Esophagus (tissue), 2 donors: ENCODE results near the gene ACKR3. TPM values are rescaled to one million over a fixed set of nuclear protein-coding genes. Genes with fewer than 3 reads are reported as not detected.

Source experiments
- H3K27ac ChIP-seq, 2 donors: one replicate each; pipeline ENCODE4 v1.5.1; 2013; ENCODE audit warnings: low read depth in 2 of 2, mild to moderate bottlenecking in 2 of 2, inconsistent platforms in 1 of 2, low read length in 1 of 2, moderate library complexity in 1 of 2
- H3K27me3 ChIP-seq, 2 donors: one replicate each; pipeline ENCODE4 v1.6.1; 2013; ENCODE audit warnings: low read length in 2 of 2, control low read depth in 1 of 2, mild to moderate bottlenecking in 1 of 2; ENCODE audit not compliant: insufficient read depth in 2 of 2, control insufficient read depth in 1 of 2
- H3K36me3 ChIP-seq, 2 donors: one replicate each; pipeline ENCODE4 v1.6.1; 2013; ENCODE audit warnings: low read length in 1 of 2; ENCODE audit not compliant: control insufficient read depth in 2 of 2, insufficient read depth in 2 of 2
- H3K4me1 ChIP-seq, 2 donors: one replicate each; pipeline ENCODE4 v1.6.1; 2013; ENCODE audit warnings: low read length in 1 of 2; ENCODE audit not compliant: control insufficient read depth in 2 of 2, insufficient read depth in 2 of 2
- H3K4me3 ChIP-seq, 2 donors: one replicate each; pipeline ENCODE4 v1.5.1; 2013; ENCODE audit warnings: low read length in 2 of 2, mild to moderate bottlenecking in 2 of 2, low read depth in 1 of 2, moderate library complexity in 1 of 2
- H3K9me3 ChIP-seq, 2 donors: one replicate each; pipeline ENCODE4 v1.6.1; 2013; ENCODE audit warnings: mild to moderate bottlenecking in 2 of 2, low read depth in 1 of 2, low read length in 1 of 2, moderate library complexity in 1 of 2; ENCODE audit not compliant: control insufficient read depth in 2 of 2, insufficient read depth in 1 of 2
- WGBS, 2 donors: extraction: QIAGEN DNeasy Blood & Tissue Kit; methylation state at CpG; one replicate each; pipeline ENCODE4 v1.1.7; 2013; 5-methylcytosine and 5-hydroxymethylcytosine counted together
- polyA plus RNA-seq, 2 donors: library from polyadenylated mRNA; stranded (reverse); fragments of 200-250 nt; gene quantifications; one replicate each; pipeline ENCODE4 v1.2.3, GENCODE V29; 2013
- donor health status: healthy with polysubstance abuse.
- donor health status: Bipolar disorder and iron deficiency.

Gene ACKR3
- polyA plus RNA-seq, 2 donors = 7.3 to 20.6 TPM

DNA sequence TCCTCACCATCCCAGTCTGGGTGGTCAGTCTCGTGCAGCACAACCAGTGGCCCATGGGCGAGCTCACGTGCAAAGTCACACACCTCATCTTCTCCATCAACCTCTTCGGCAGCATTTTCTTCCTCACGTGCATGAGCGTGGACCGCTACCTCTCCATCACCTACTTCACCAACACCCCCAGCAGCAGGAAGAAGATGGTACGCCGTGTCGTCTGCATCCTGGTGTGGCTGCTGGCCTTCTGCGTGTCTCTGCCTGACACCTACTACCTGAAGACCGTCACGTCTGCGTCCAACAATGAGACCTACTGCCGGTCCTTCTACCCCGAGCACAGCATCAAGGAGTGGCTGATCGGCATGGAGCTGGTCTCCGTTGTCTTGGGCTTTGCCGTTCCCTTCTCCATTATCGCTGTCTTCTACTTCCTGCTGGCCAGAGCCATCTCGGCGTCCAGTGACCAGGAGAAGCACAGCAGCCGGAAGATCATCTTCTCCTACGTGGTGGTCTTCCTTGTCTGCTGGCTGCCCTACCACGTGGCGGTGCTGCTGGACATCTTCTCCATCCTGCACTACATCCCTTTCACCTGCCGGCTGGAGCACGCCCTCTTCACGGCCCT, 11.2 kb downstream of the ACKR3 start:
- peaks cover 0 to 4% of the 10 kb centered on the region in 2 donors for H3K4me1 ChIP-seq
- 96 to 97% methylated on average over 29 of the region's 29 CpGs for WGBS, 2 donors
- H3K4me3 ChIP-seq = no peak overlapping the region
- no peaks in the 10 kb centered on the region for H3K27me3 ChIP-seq
- peaks cover 8 to 17% of the 10 kb centered on the region in 2 donors for H3K36me3 ChIP-seq
- H3K9me3 ChIP-seq = peaks cover 0 to 2% of the 10 kb centered on the region in 2 donors
- H3K27ac ChIP-seq = no peak overlapping the region

DNA sequence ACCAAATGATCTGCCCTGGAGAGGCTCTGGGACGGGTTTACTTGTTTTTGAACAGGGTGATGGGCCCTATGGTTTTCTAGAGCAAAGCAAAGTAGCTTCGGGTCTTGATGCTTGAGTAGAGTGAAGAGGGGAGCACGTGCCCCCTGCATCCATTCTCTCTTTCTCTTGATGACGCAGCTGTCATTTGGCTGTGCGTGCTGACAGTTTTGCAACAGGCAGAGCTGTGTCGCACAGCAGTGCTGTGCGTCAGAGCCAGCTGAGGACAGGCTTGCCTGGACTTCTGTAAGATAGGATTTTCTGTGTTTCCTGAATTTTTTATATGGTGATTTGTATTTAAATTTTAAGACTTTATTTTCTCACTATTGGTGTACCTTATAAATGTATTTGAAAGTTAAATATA, 11.9 kb downstream of the ACKR3 start:
- Histone ChIP-seq H3K27ac (no peak overlapping the region), H3K36me3 (peaks cover 8 to 17% of the 10 kb centered on the region in 2 donors), H3K4me1 (peaks cover 0 to 4% of the 10 kb centered on the region in 2 donors), H3K4me3 (no peak overlapping the region), H3K27me3 (no peaks in the 10 kb centered on the region), H3K9me3 (peaks cover 0 to 2% of the 10 kb centered on the region in 2 donors)
- 89 to 94% methylated on average over 7 of the region's 7 CpGs for WGBS, 2 donors

DNA sequence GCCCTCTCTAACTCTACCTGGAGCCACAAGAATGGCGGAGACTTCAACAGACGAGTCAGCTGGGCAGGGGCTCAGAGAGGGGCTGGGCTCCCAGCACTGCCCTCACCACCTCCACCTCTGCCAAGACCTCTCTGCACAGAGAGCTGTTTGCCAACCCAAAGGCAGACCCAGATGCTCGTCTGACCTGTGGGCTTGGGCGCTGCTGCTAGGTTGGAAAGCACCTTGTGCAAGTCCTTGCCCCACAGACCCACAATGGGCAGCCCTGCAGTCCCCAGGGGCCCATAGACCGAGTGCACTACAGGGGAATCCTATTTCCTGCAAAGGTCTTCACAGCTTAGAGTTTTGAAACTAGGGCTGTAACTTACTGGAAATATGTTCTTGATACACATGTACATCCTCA, 13.3 kb downstream of the ACKR3 start:
- H3K36me3 ChIP-seq = peaks cover 8 to 17% of the 10 kb centered on the region in 2 donors
- 79 to 87% methylated on average over 5 of the region's 5 CpGs for WGBS, 2 donors

DNA sequence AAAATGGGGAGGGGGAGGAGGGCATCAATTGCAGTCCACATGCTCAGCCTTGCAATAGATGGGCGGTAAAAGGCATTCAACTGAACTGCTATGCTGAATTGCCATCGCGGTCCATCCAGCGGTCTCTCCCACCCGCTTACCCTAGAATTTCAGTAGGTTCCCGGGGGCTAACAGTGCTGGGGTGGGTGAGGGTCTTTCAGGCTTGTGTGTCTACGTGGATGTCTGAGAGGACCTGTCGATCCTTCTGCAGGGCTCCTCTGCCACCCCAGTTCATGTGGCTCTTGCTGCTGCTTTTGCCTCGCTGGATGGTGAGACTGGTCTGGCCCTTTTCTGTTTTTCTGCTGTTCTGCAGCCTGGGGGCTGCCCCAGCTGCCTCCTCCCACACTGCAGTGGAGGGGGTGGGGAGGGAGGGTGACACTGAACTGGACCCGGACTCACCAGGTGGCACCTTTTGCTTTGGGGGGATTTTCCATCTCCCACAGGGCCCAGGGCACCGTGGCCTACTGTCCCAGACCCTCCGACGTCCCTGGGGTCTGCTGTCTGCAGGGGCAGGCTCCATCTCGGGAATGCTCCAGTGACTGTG, 14.1 kb downstream of the ACKR3 start:
- WGBS, 2 donors = 92 to 94% methylated on average over 14 of the region's 14 CpGs
- H3K27ac ChIP-seq = no peak overlapping the region

More for the DNA sequence above, 13.3 kb downstream of the ACKR3 start:
- H3K27ac ChIP-seq = no peak overlapping the region
- no peak overlapping the region for H3K4me3 ChIP-seq
- no peaks in the 10 kb centered on the region for H3K27me3 ChIP-seq
- peaks cover 0 to 4% of the 10 kb centered on the region in 2 donors for H3K4me1 ChIP-seq
- H3K9me3 ChIP-seq = peaks cover 0 to 2% of the 10 kb centered on the region in 2 donors

DNA sequence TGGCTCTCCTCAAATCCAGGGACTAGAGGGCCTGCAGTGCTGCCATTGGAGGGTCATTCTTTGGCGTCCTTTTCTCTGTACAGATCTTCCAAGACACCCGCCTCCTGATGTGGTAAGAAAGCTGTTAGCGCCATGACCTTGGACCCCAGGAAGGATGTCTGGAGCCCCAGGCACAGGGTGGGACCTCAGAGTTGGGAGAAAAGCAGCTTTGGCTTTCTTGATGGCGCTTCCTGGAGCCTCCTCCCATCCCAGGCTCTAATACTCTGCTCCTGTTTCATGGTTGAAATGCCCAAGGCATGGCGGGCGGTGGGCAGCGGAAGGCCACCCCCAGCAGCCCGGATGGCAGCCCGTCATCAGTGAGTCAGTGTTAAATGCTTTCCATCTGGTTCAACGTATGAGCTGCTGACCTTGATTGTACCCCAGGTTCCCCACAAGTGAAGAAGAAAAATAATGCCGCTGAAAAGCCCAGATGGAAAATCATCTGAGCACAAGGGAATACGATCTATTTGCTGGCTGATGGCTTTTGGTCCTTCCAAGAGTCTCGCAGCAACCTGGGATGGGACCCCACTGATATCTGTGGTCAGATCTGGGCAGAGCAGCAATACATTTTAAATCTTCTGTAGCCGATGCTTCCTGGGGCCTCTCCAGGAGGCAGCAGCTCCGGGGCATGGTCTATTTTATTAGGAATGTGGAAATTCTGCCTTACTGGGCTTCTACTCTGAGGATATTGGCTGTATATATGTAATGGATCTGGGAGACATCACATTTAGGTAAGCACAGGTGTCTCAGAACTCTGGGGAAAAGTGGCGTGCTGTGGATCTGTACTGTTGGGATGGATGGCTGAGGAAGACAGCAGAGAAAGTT, 15.1 kb downstream of the ACKR3 start:
- Histone ChIP-seq H3K36me3 (peaks cover 8 to 17% of the 10 kb centered on the region in 2 donors), H3K4me1 (no peaks in the 10 kb centered on the region), H3K27ac (no peak overlapping the region), H3K9me3 (peaks cover 0 to 2% of the 10 kb centered on the region in 2 donors), H3K4me3 (no peak overlapping the region), H3K27me3 (no peaks in the 10 kb centered on the region)
- 82 to 93% methylated on average over 16 of the region's 16 CpGs for WGBS, 2 donors

More for the DNA sequence above, 14.1 kb downstream of the ACKR3 start:
- H3K27me3 ChIP-seq = no peaks in the 10 kb centered on the region
- no peak overlapping the region for H3K4me3 ChIP-seq
- peaks cover 8 to 17% of the 10 kb centered on the region in 2 donors for H3K36me3 ChIP-seq
- no peaks in the 10 kb centered on the region for H3K4me1 ChIP-seq
- H3K9me3 ChIP-seq = peaks cover 0 to 2% of the 10 kb centered on the region in 2 donors

DNA sequence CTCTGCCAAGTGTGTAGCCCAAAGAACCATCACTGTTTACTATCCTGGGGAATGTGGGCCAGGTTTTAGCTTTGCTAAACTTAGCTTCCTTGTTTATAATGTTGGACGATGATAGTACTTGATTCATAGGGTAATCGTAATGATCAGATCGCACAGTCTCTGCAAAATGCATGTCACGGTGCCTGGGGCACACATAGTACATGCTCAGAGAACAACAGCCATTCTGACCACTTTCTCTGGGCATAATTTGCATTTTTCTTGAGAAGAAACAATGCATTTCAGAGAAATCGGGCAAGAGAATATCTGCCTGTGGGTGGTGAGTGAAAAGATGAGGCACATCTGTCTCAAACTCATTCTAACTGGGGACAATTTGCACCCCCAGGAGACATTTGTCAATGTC, 16.3 kb downstream of the ACKR3 start:
- 87 to 90% methylated on average over 5 of the region's 5 CpGs for WGBS, 2 donors
- Histone ChIP-seq H3K9me3 (peaks cover 0 to 2% of the 10 kb centered on the region in 2 donors), H3K36me3 (peaks cover 6 to 10% of the 10 kb centered on the region in 2 donors), H3K4me3 (no peak overlapping the region), H3K27ac (no peak overlapping the region), H3K4me1 (no peaks in the 10 kb centered on the region), H3K27me3 (no peaks in the 10 kb centered on the region)

DNA sequence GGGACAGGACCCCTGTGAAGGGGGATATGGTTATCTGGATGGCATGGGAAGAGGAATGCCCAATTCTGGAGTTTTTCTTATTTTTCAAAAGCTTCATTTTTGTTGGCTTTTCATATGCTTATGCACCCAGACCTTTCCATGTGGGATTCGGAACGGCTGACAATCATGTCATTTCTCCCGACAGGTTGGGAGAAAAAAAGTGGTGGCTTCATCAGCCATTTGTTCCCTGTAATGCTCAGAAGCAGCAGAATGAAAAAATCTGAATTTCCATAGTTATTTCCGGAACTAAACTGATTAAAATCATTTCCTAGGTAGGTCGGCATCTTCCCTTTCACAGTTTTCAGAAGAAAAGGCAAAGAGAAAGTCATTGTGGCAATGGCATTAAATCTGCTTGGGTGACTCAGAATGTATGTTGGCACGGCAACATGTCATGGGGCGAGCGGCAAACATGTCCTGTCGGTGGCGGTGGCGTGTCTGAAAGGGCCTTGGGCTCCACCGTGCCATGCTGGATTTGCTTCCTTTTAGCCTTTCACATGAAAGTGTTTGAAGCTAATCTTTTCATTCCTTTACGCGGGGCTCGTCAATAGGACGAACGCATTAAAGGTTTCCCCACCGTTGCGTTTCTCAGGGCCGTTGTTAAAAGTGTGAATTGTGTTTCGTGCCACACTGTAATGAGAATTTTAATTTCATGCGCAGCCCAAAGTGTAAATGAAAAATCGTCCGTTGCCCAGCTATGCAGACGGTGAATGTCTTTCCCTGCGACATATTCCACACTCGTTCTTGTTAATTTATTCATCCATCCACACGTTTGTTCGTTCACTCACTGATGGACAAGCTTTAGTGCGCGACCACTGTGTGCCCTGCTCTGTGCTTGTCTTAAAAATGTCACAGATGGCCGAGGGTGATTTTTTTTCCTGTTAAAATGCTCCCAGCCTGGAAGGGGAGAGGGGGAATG, 18.5 kb downstream of the ACKR3 start:
- Histone ChIP-seq H3K4me1 (no peaks in the 10 kb centered on the region), H3K9me3 (peaks cover 0 to 2% of the 10 kb centered on the region in 2 donors), H3K4me3 (no peak overlapping the region), H3K27me3 (no peaks in the 10 kb centered on the region), H3K36me3 (no peaks in the 10 kb centered on the region), H3K27ac (no peak overlapping the region)
- WGBS, 2 donors = 71 to 77% methylated on average over 32 of the region's 32 CpGs

DNA sequence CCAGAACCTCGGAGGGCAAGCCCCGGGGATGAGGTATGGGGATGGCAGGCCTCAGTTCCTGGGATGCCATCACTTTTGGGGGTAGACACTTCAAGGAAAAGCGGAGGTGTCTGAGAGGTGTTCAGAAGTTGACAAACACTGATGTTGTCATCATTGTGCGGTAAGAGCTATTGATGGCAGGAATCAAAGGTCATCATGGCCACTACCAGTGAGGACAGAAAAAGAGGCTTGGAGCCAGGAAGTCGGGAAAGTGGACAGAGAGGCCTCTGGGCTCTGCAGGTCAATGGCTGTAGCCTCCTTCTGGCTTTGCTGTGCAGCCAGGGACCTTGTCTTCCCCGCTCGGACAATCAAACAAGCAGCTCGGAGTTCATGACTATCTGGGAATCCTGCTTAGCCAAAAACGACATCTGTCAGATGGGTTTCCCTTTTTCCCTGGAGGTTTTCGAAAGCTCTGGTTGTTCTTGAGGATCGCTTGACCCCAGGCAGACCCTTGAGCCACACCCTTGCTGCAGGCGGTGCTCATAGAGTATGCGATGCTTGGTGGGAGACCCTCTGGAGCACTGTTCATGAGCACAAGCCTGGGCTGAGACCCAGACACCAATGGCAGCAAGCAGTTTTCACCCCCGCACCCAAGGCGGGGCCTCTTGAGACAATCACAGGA, 19.4 kb downstream of the ACKR3 start:
- 91 to 93% methylated on average over 15 of the region's 15 CpGs for WGBS, 2 donors
- H3K27ac ChIP-seq = no peak overlapping the region
- no peaks in the 10 kb centered on the region for H3K27me3 ChIP-seq
- H3K36me3 ChIP-seq = no peaks in the 10 kb centered on the region
- H3K4me1 ChIP-seq = no peaks in the 10 kb centered on the region
- peaks cover 0 to 2% of the 10 kb centered on the region in 2 donors for H3K9me3 ChIP-seq
- no peak overlapping the region for H3K4me3 ChIP-seq
